IMR-90 (cell line): ENCODE results near the gene CLC. TPM values are rescaled to one million over a fixed set of nuclear protein-coding genes. Genes with fewer than 3 reads are reported as not detected.

Experiments used
- ATAC-seq: fragments of 200-7000 bp; cut with Tn5 transposase; 2 replicates; pipeline ENCODE4 v1.9.1; 2020; ENCODE audit warnings: low read depth, mild to moderate bottlenecking, moderate library complexity
- BruUV-seq: library from RNA; stranded (reverse); fragments of 400-500 nt; replicated peaks from 2 replicates; lab custom pipeline; 2021; lab: Mats Ljungman, UMichigan
- CTCF ChIA-PET: fragments of 300-600 bp; formaldehyde crosslinking; extraction: SDS; loops from one replicate; lab custom pipeline; 2021; ENCODE audit warnings: antibody characterized with exemption; lab: Yijun Ruan, JAX
- POLR2A ChIA-PET: fragments of 300-600 bp; sonication (Branson Sonifier 250); formaldehyde crosslinking; loops from one replicate; lab custom pipeline; 2022; ENCODE audit warnings: antibody characterized with exemption; ENCODE audit not compliant: unreplicated experiment; lab: Charles Lee
- DNase-seq: peaks from one replicate; pipeline ENCODE4 v3.0.0; 2013
- H2AFZ ChIP-seq: replicated peaks from 2 replicates; pipeline ENCODE3; 2013; ENCODE audit warnings: low read length, mild to moderate bottlenecking; ENCODE audit not compliant: poor library complexity
- H2AK5ac ChIP-seq: 2 replicates; pipeline ENCODE4 v1.6.1; 2013; ENCODE audit warnings: low read depth, low read length, inconsistent platforms
- H2AK9ac ChIP-seq: replicated peaks from 2 replicates; pipeline ENCODE3; 2013; ENCODE audit warnings: mild to moderate bottlenecking, low read depth, low read length, moderate library complexity; ENCODE audit not compliant: poor library complexity
- H2BK120ac ChIP-seq: 2 replicates; pipeline ENCODE4 v1.6.1; 2013; ENCODE audit warnings: low read depth, low read length, inconsistent platforms
- H2BK15ac ChIP-seq: 3 replicates; pipeline ENCODE4 v1.6.1; 2013; ENCODE audit warnings: low read depth, low read length, inconsistent platforms
- H2BK20ac ChIP-seq: 2 replicates; pipeline ENCODE4 v1.6.1; 2013; ENCODE audit warnings: low read depth, mild to moderate bottlenecking, inconsistent platforms, low read length, moderate library complexity
- H2BK5ac ChIP-seq: 2 replicates; pipeline ENCODE4 v1.6.1; 2013; ENCODE audit warnings: mild to moderate bottlenecking, low read depth, low read length, inconsistent platforms; ENCODE audit not compliant: poor library complexity, severe bottlenecking
- H3K14ac ChIP-seq: replicated peaks from 2 replicates; pipeline ENCODE4 v1.6.1; 2013; ENCODE audit warnings: low read depth, low read length, inconsistent platforms
- H3K18ac ChIP-seq: 2 replicates; pipeline ENCODE4 v1.6.1; 2013; ENCODE audit warnings: low read depth, low read length, control low read depth
- H3K23ac ChIP-seq: 2 replicates; pipeline ENCODE4 v1.6.1; 2013; ENCODE audit warnings: low read depth, low read length, inconsistent platforms
- H3K27ac ChIP-seq: 2 replicates; pipeline ENCODE4 v1.5.1; 2013; ENCODE audit warnings: mild to moderate bottlenecking, control low read depth, low read length; ENCODE audit not compliant: insufficient read depth
- H3K27me3 ChIP-seq: 2 replicates; pipeline ENCODE4 v1.6.1; 2013; ENCODE audit warnings: low read length; ENCODE audit not compliant: control insufficient read depth, insufficient read depth
- H3K36me3 ChIP-seq: 2 replicates; pipeline ENCODE4 v1.6.1; 2013; ENCODE audit warnings: low read length, mixed read lengths; ENCODE audit not compliant: control insufficient read depth, insufficient read depth
- H3K4ac ChIP-seq: 2 replicates; pipeline ENCODE4 v1.6.1; 2013; ENCODE audit warnings: low read depth, low read length, inconsistent platforms
- H3K4me1 ChIP-seq: 2 replicates; pipeline ENCODE4 v1.6.1; 2013; ENCODE audit warnings: low read length, mixed read lengths; ENCODE audit not compliant: control insufficient read depth, insufficient read depth
- H3K4me2 ChIP-seq: 2 replicates; pipeline ENCODE4 v1.6.1; 2013; ENCODE audit warnings: low read depth, mild to moderate bottlenecking, control low read depth, low read length, moderate library complexity
- H3K4me3 ChIP-seq: 2 replicates; pipeline ENCODE4 v1.5.1; 2013; ENCODE audit warnings: low read depth, mild to moderate bottlenecking, control low read depth, low read length, moderate library complexity; ENCODE audit not compliant: insufficient read depth
- H3K56ac ChIP-seq: 2 replicates; pipeline ENCODE4 v1.6.1; 2013; ENCODE audit warnings: low read length, inconsistent platforms; ENCODE audit not compliant: insufficient read depth; ENCODE audit errors: extremely low read depth
- H3K79me1 ChIP-seq, 2 experiments: 2 replicates each; pipeline ENCODE4 v1.6.1; 2013; ENCODE audit warnings: low read length in 2 of 2, inconsistent platforms in 1 of 2, low read depth in 1 of 2
- H3K9ac ChIP-seq: 2 replicates; pipeline ENCODE4 v1.6.1; 2013; ENCODE audit warnings: low read depth, low read length, control low read depth
- H3K9me1 ChIP-seq: 2 replicates; pipeline ENCODE4 v1.6.1; 2013; ENCODE audit warnings: low read length, inconsistent platforms; ENCODE audit not compliant: insufficient read depth
- H3K9me3 ChIP-seq: 2 replicates; pipeline ENCODE4 v1.6.1; 2013; ENCODE audit warnings: low read length; ENCODE audit not compliant: control insufficient read depth, insufficient read depth
- H4K20me1 ChIP-seq: 2 replicates; pipeline ENCODE4 v1.6.1; 2013; ENCODE audit warnings: low read length, inconsistent platforms; ENCODE audit not compliant: insufficient read depth
- H4K5ac ChIP-seq: 2 replicates; pipeline ENCODE4 v1.6.1; 2013; ENCODE audit warnings: mild to moderate bottlenecking, low read depth, low read length, control low read depth
- H4K8ac ChIP-seq, 2 experiments: 2 replicates each; pipeline ENCODE4 v1.6.1; 2013; ENCODE audit warnings: low read depth in 2 of 2, low read length in 2 of 2, control low read depth in 1 of 2, inconsistent platforms in 1 of 2
- H4K91ac ChIP-seq: 2 replicates; pipeline ENCODE4 v1.6.1; 2013; ENCODE audit warnings: low read depth, low read length, inconsistent platforms; ENCODE audit not compliant: insufficient read depth
- CHD1 ChIP-seq: IDR thresholded peaks from 2 replicates; pipeline ENCODE4 v1.6.1; 2012; ENCODE audit warnings: low read depth, low read length, improper control_type of control experiment
- MAFK ChIP-seq: IDR thresholded peaks from 2 replicates; pipeline ENCODE4 v1.6.1; 2012; ENCODE audit warnings: low read depth, low read length, improper control_type of control experiment
- MAZ ChIP-seq: IDR thresholded peaks from 2 replicates; pipeline ENCODE4 v1.6.1; 2012; ENCODE audit warnings: low read depth, mild to moderate bottlenecking, low read length, improper control_type of control experiment, moderate library complexity, borderline replicate concordance
- MXI1 ChIP-seq: IDR thresholded peaks from 2 replicates; pipeline ENCODE4 v1.6.1; 2012; ENCODE audit warnings: low read depth, mild to moderate bottlenecking, low read length, moderate library complexity, borderline replicate concordance
- POLR2A ChIP-seq: IDR thresholded peaks from 2 replicates; pipeline ENCODE4 v1.6.1; 2012; ENCODE audit warnings: mild to moderate bottlenecking, low read depth, low read length
- RAD21 ChIP-seq: IDR thresholded peaks from 2 replicates; pipeline ENCODE4 v1.6.1; 2012; ENCODE audit warnings: low read length, improper control_type of control experiment
- RFX5 ChIP-seq: IDR thresholded peaks from 2 replicates; pipeline ENCODE4 v1.8.0; 2012; ENCODE audit warnings: low read depth, mild to moderate bottlenecking, low read length, moderate library complexity
- SMC3 ChIP-seq: fragments of 150-350 bp; IDR thresholded peaks from 2 replicates; pipeline ENCODE4 v1.6.1; 2016; ENCODE audit warnings: low read depth, mild to moderate bottlenecking, antibody characterized with exemption, low read length, moderate library complexity
- dilution Hi-C: fragments of 300-500 bp; cut with HindIII; formaldehyde crosslinking; loops from one replicate; pipeline ENCODE4 v1.14.3; 2018; ENCODE audit warnings: low sequenced_read_pairs; ENCODE audit not compliant: unreplicated experiment
- in situ Hi-C: fragments of 300-500 bp; cut with MboI; formaldehyde crosslinking; loops from 3 replicates; pipeline ENCODE4 v1.14.3; 2019; ENCODE audit warnings: low sequenced_read_pairs, inconsistent platforms, mixed read lengths
- intact Hi-C: fragments of 100-400 bp; cut with micrococcal nuclease; formaldehyde crosslinking; loops from 2 replicates; pipeline ENCODE4 v1.10.0; 2022
- polyA plus RNA-seq, 3 experiments: library from polyadenylated mRNA; depleted of rRNA; stranded (reverse); fragments of >200 nt; gene quantifications; 2 replicates each; pipeline ENCODE4 v1.2.3, GENCODE V29; 2012; ENCODE audit warnings: low replicate concordance in 1 of 3
- total RNA-seq: library from RNA; depleted of rRNA; stranded (reverse); fragments of >200 nt; gene quantifications from 2 replicates; pipeline ENCODE4 v1.2.3, GENCODE V29; 2012
- TF ChIP-seq, protein P1 (sequence below): fragments of 150-350 bp; IDR thresholded peaks from 2 replicates; pipeline ENCODE4 v1.6.1; 2017; ENCODE audit warnings: mild to moderate bottlenecking, antibody characterized with exemption, low read length, low read depth
- TF ChIP-seq, protein P2 (sequence below): fragments of 150-350 bp; IDR thresholded peaks from 2 replicates; pipeline ENCODE4 v1.6.1; 2016; ENCODE audit warnings: low read depth, mild to moderate bottlenecking, low read length, moderate library complexity, borderline replicate concordance
- TF ChIP-seq, protein P3 (sequence below): conservative IDR thresholded peaks from 2 replicates; pipeline ENCODE4 v1.5.1; 2012; ENCODE audit warnings: mild to moderate bottlenecking, low read depth, low read length, improper control_type of control experiment

The CLC gene
- total and polyA plus RNA-seq, 2 of the 4 experiments (the other 2 are of a cell fraction), result not detected

DNA sequence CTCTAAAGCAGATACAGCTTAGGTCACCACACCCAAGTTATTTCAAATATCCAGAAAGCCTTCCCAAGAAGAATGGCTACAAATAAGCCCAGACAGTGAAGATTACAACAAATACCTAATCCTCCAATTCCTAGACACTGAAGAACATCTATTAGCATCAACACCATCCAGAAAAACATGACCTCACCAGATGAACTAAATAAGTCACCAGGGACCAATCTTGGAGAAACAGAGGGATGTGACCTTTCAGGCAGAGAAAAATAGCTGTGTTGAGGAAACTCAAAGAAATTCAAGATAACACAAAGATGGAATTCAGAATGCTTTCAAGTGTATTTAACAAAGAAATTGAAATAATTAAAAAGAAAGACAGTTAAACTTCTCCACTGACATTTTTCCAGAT, 15.0 kb upstream of the CLC start:
- intact Hi-C loops, result no loop called here

More for the DNA sequence above, 15.0 kb upstream of the CLC start:
- no peak overlapping the region for H3K14ac ChIP-seq
- no peak overlapping the region for H3K56ac ChIP-seq
- no peaks in the 10 kb centered on the region for H3K9me1 ChIP-seq
- CTCF ChIA-PET, result no interaction called here
- TF ChIP-seq CHD1 (no peak), RFX5 (no peak), MAZ (no peak), MXI1 (no peak), SMC3 (no peak), MAFK (no peak), RAD21 (no peak), POLR2A (no peak)
- TF ChIP-seq, protein P1, sequence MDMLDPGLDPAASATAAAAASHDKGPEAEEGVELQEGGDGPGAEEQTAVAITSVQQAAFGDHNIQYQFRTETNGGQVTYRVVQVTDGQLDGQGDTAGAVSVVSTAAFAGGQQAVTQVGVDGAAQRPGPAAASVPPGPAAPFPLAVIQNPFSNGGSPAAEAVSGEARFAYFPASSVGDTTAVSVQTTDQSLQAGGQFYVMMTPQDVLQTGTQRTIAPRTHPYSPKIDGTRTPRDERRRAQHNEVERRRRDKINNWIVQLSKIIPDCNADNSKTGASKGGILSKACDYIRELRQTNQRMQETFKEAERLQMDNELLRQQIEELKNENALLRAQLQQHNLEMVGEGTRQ, result no peak
- TF ChIP-seq, protein P2, sequence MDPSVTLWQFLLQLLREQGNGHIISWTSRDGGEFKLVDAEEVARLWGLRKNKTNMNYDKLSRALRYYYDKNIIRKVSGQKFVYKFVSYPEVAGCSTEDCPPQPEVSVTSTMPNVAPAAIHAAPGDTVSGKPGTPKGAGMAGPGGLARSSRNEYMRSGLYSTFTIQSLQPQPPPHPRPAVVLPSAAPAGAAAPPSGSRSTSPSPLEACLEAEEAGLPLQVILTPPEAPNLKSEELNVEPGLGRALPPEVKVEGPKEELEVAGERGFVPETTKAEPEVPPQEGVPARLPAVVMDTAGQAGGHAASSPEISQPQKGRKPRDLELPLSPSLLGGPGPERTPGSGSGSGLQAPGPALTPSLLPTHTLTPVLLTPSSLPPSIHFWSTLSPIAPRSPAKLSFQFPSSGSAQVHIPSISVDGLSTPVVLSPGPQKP, result no peak
- TF ChIP-seq, protein P3, sequence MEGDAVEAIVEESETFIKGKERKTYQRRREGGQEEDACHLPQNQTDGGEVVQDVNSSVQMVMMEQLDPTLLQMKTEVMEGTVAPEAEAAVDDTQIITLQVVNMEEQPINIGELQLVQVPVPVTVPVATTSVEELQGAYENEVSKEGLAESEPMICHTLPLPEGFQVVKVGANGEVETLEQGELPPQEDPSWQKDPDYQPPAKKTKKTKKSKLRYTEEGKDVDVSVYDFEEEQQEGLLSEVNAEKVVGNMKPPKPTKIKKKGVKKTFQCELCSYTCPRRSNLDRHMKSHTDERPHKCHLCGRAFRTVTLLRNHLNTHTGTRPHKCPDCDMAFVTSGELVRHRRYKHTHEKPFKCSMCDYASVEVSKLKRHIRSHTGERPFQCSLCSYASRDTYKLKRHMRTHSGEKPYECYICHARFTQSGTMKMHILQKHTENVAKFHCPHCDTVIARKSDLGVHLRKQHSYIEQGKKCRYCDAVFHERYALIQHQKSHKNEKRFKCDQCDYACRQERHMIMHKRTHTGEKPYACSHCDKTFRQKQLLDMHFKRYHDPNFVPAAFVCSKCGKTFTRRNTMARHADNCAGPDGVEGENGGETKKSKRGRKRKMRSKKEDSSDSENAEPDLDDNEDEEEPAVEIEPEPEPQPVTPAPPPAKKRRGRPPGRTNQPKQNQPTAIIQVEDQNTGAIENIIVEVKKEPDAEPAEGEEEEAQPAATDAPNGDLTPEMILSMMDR, result no peak
- DNase-seq, result no peak
- no peaks in the 10 kb centered on the region for H3K9me3 ChIP-seq
- POLR2A ChIA-PET, result no interaction called here
- H4K20me1 ChIP-seq, result no peaks in the 10 kb centered on the region
- H3K4ac ChIP-seq, result no peak overlapping the region
- no peak overlapping the region for H3K4me3 ChIP-seq
- H3K4me2 ChIP-seq, result no peak overlapping the region
- no peak overlapping the region for H2BK5ac ChIP-seq
- H3K4me1 ChIP-seq, result no peaks in the 10 kb centered on the region
- no peak overlapping the region for H2BK120ac ChIP-seq
- no peaks in the 10 kb centered on the region; the same call in none of the 2 replicates for H3K27me3 ChIP-seq
- H4K91ac ChIP-seq, result no peak overlapping the region
- no peaks in the 10 kb centered on the region for H3K36me3 ChIP-seq
- dilution Hi-C loops, result no loop called here
- no peak overlapping the region for H3K18ac ChIP-seq
- H2BK20ac ChIP-seq, result no peak overlapping the region
- in situ Hi-C loops, result no loop called here
- H4K8ac ChIP-seq, result no peak overlapping the region
- no peak overlapping the region for H3K23ac ChIP-seq
- H2BK15ac ChIP-seq, result no peak overlapping the region
- ATAC-seq, result no peak
- BruUV-seq, result no TSS peak
- H4K5ac ChIP-seq, result no peak overlapping the region
- H2AK5ac ChIP-seq, result no peak overlapping the region
- H2AFZ ChIP-seq, result no peak overlapping the region
- H3K9ac ChIP-seq, result no peak overlapping the region
- H2AK9ac ChIP-seq, result no peak overlapping the region
- no peak overlapping the region for H3K27ac ChIP-seq
- no peaks in the 10 kb centered on the region for H3K79me1 ChIP-seq
